Keratinocyte (primary cell): ENCODE results near the gene TUBB4B.

Experiments
- EZH2 ChIP-seq: IDR thresholded peaks from one replicate; pipeline ENCODE4 v1.6.1; 2012; ENCODE audit warnings: inconsistent platforms, mild to moderate bottlenecking, low read length, moderate library complexity
- TF ChIP-seq, protein P1 (sequence below), 3 experiments: IDR thresholded peaks in 1 of 3; conservative IDR thresholded peaks in 1 of 3; optimal IDR thresholded peaks in 1 of 3; 2 replicates in 2 of 3; 3 replicates in 1 of 3; pipeline versions ENCODE3 to v1.5.1; 2011; ENCODE audit warnings: low read length in 3 of 3, mild to moderate bottlenecking in 3 of 3, moderate library complexity in 2 of 3, control low read depth in 1 of 3, inconsistent platforms in 1 of 3; ENCODE audit not compliant: insufficient read depth in 2 of 3; ENCODE audit errors: extremely low read depth in 1 of 3

- TF ChIP-seq, protein P1, sequence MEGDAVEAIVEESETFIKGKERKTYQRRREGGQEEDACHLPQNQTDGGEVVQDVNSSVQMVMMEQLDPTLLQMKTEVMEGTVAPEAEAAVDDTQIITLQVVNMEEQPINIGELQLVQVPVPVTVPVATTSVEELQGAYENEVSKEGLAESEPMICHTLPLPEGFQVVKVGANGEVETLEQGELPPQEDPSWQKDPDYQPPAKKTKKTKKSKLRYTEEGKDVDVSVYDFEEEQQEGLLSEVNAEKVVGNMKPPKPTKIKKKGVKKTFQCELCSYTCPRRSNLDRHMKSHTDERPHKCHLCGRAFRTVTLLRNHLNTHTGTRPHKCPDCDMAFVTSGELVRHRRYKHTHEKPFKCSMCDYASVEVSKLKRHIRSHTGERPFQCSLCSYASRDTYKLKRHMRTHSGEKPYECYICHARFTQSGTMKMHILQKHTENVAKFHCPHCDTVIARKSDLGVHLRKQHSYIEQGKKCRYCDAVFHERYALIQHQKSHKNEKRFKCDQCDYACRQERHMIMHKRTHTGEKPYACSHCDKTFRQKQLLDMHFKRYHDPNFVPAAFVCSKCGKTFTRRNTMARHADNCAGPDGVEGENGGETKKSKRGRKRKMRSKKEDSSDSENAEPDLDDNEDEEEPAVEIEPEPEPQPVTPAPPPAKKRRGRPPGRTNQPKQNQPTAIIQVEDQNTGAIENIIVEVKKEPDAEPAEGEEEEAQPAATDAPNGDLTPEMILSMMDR (optimal IDR thresholded peaks at IDR 0.05 in 1 of 3, IDR thresholded peaks at IDR 0.05 in 1 of 3, conservative IDR thresholded peaks at IDR 0.05 in 1 of 3; ENCODE audit: extremely low read depth in 1 of 3, insufficient read depth in 2 of 3, low read length in 3 of 3), result peak; percentile 70 to 83 (median 77)
- no peak for TF ChIP-seq EZH2
Measured at GRCh38 chr9:137286975-137287383, 45.9 kb downstream of the TUBB4B start.
